HEK293 (cell line): Measurements from ENCODE around the gene TEAD3.
A peak's percentile ranks its signal among the peaks of the same experiment; 100 is the strongest.

ENCODE experiments used
- AEBP2 ChIP-seq: fragments of 450-650 bp; formaldehyde crosslinking; IDR thresholded peaks from 2 replicates; pipeline ENCODE4 v1.5.1; 2016; ENCODE audit warnings: missing biosample characterization, missing genetic modification characterization, borderline replicate concordance
- BCL11A ChIP-seq: fragments of 450-650 bp; formaldehyde crosslinking; IDR thresholded peaks from 2 replicates; pipeline ENCODE4 v1.5.1; 2016; ENCODE audit warnings: low read depth, missing biosample characterization, missing genetic modification characterization
- FEZF1 ChIP-seq: fragments of 450-650 bp; formaldehyde crosslinking; IDR thresholded peaks from 2 replicates; pipeline ENCODE4 v1.5.1; 2016; ENCODE audit warnings: missing biosample characterization, missing genetic modification characterization
- GFI1B ChIP-seq: fragments of 450-650 bp; formaldehyde crosslinking; IDR thresholded peaks from 2 replicates; pipeline ENCODE4 v1.5.1; 2016; ENCODE audit warnings: missing biosample characterization, missing genetic modification characterization
- GLI4 ChIP-seq: fragments of 450-650 bp; formaldehyde crosslinking; IDR thresholded peaks from 2 replicates; pipeline ENCODE4 v1.5.1; 2016; ENCODE audit warnings: missing biosample characterization, missing genetic modification characterization
- HOXC10 ChIP-seq: sonication (generic); formaldehyde crosslinking; IDR thresholded peaks from 2 replicates; pipeline ENCODE4 v1.8.1; 2023; ENCODE audit warnings: mild to moderate bottlenecking, missing genetic modification reagents
- KLF1 ChIP-seq: fragments of 450-650 bp; formaldehyde crosslinking; IDR thresholded peaks from 2 replicates; pipeline ENCODE4 v1.5.1; 2016; ENCODE audit warnings: missing biosample characterization, missing genetic modification characterization
- REPIN1 ChIP-seq: fragments of 450-650 bp; formaldehyde crosslinking; IDR thresholded peaks from 2 replicates; pipeline ENCODE4 v1.5.1; 2017; ENCODE audit warnings: missing biosample characterization, missing genetic modification characterization, low read depth
- SCRT2 ChIP-seq: fragments of 450-650 bp; formaldehyde crosslinking; IDR thresholded peaks from 2 replicates; pipeline ENCODE4 v1.5.1; 2016; ENCODE audit warnings: missing biosample characterization, missing genetic modification characterization
- SETDB1 ChIP-seq: IDR thresholded peaks from one replicate; pipeline ENCODE4 v1.6.1; 2017; ENCODE audit warnings: mild to moderate bottlenecking, low read length, moderate library complexity, mixed read lengths; ENCODE audit not compliant: insufficient read length
- WT1 ChIP-seq: fragments of 450-650 bp; formaldehyde crosslinking; IDR thresholded peaks from 2 replicates; pipeline ENCODE4 v1.5.1; 2016; ENCODE audit warnings: missing biosample characterization, missing genetic modification characterization
- ZBTB11 ChIP-seq: fragments of 450-650 bp; formaldehyde crosslinking; conservative IDR thresholded peaks from 2 replicates; pipeline ENCODE4 v1.5.1; 2016; ENCODE audit warnings: low read depth, missing biosample characterization, missing genetic modification characterization
- ZBTB49 ChIP-seq: fragments of 450-650 bp; formaldehyde crosslinking; IDR thresholded peaks from 2 replicates; pipeline ENCODE4 v1.5.1; 2016; ENCODE audit warnings: missing biosample characterization, missing genetic modification characterization, low read depth
- ZFP3 ChIP-seq: fragments of 450-650 bp; formaldehyde crosslinking; IDR thresholded peaks from 2 replicates; pipeline ENCODE4 v1.5.1; 2016; ENCODE audit warnings: low read depth, missing biosample characterization, missing genetic modification characterization
- ZFP37 ChIP-seq: fragments of 450-650 bp; formaldehyde crosslinking; IDR thresholded peaks from 2 replicates; pipeline ENCODE4 v1.5.1; 2016; ENCODE audit warnings: missing biosample characterization, missing genetic modification characterization
- ZNF140 ChIP-seq: fragments of 450-650 bp; formaldehyde crosslinking; IDR thresholded peaks from 2 replicates; pipeline ENCODE4 v1.5.1; 2016; ENCODE audit warnings: missing biosample characterization, missing genetic modification characterization
- ZNF221 ChIP-seq: fragments of 450-650 bp; formaldehyde crosslinking; IDR thresholded peaks from 2 replicates; pipeline ENCODE4 v1.5.1; 2017; ENCODE audit warnings: missing biosample characterization, missing genetic modification characterization, borderline replicate concordance
- ZNF311 ChIP-seq: fragments of 450-650 bp; formaldehyde crosslinking; IDR thresholded peaks from 2 replicates; pipeline ENCODE4 v1.5.1; 2017; ENCODE audit warnings: missing biosample characterization, missing genetic modification characterization, borderline replicate concordance
- ZNF48 ChIP-seq: fragments of 450-650 bp; formaldehyde crosslinking; IDR thresholded peaks from 2 replicates; pipeline ENCODE4 v1.5.1; 2016; ENCODE audit warnings: missing biosample characterization, missing genetic modification characterization
- ZNF521 ChIP-seq: fragments of 450-650 bp; formaldehyde crosslinking; IDR thresholded peaks from 2 replicates; pipeline ENCODE4 v1.5.1; 2017; ENCODE audit warnings: missing biosample characterization, mild to moderate bottlenecking, missing genetic modification characterization
- ZNF571 ChIP-seq: fragments of 450-650 bp; formaldehyde crosslinking; IDR thresholded peaks from 2 replicates; pipeline ENCODE4 v1.5.0; 2017; ENCODE audit warnings: missing biosample characterization, missing genetic modification characterization
- ZNF76 ChIP-seq: fragments of 450-650 bp; formaldehyde crosslinking; IDR thresholded peaks from 2 replicates; pipeline ENCODE4; 2016; ENCODE audit warnings: low read depth, missing biosample characterization, missing genetic modification characterization, borderline replicate concordance
- ZNF776 ChIP-seq: fragments of 450-650 bp; formaldehyde crosslinking; IDR thresholded peaks from 2 replicates; pipeline ENCODE4 v1.5.0; 2017; ENCODE audit warnings: missing biosample characterization, missing genetic modification characterization, borderline replicate concordance
- TF ChIP-seq, protein P1 (sequence below): fragments of 450-650 bp; IDR thresholded peaks from 2 replicates; pipeline ENCODE4 v1.5.1; 2018; ENCODE audit warnings: missing biosample characterization, mild to moderate bottlenecking, missing genetic modification characterization
- TF ChIP-seq, protein P2 (sequence below): fragments of 450-650 bp; formaldehyde crosslinking; IDR thresholded peaks from 2 replicates; pipeline ENCODE4 v1.5.1; 2017; ENCODE audit warnings: missing biosample characterization, missing genetic modification characterization
- TF ChIP-seq, protein P3 (sequence below): fragments of 450-650 bp; formaldehyde crosslinking; IDR thresholded peaks from 2 replicates; pipeline ENCODE4 v1.5.1; 2016; ENCODE audit warnings: missing biosample characterization, missing genetic modification characterization

Gene TEAD3

GRCh38 chr6:35468181-35468979 is 28.5 kb downstream of the TEAD3 start, which contains the start of gene RPL10A (continued):
- TF ChIP-seq ZNF76 (tag by site-specific recombination) (peak; percentile 77; the same call in 1 of the 2 replicates), ZNF140 (tag by site-specific recombination) (no peak), SETDB1 (no peak), HOXC10 (no peak), ZBTB11 (peak; percentile 54), ZNF221 (0 out of 2 replicates have a peak, but pooled peaks have one; percentile 65), ZFP37 (tag by site-specific recombination) (peak; percentile 97), REPIN1 (peak; percentile 41), KLF1 (peak; percentile 35; the same call in 1 of the 2 replicates), AEBP2 (no peak), ZNF521 (no peak), ZNF571 (no peak), ZNF311 (tag by site-specific recombination) (no peak), GLI4 (tag by site-specific recombination) (peak; percentile 64; the same call in 1 of the 2 replicates), BCL11A (tag by site-specific recombination) (no peak), WT1 (tag by site-specific recombination) (peak; percentile 65), ZNF48 (no peak), ZBTB49 (tag by site-specific recombination) (no peak), SCRT2 (tag by site-specific recombination) (peak; percentile 40), FEZF1 (tag by site-specific recombination) (no peak; the same call in 1 of the 2 replicates), GFI1B (tag by site-specific recombination) (0 out of 2 replicates have a peak, but pooled peaks have one; percentile 39), ZFP3 (tag by site-specific recombination) (no peak), ZNF776 (tag by site-specific recombination) (peak; percentile 70; the same call in 1 of the 2 replicates)
- TF ChIP-seq, protein P1, sequence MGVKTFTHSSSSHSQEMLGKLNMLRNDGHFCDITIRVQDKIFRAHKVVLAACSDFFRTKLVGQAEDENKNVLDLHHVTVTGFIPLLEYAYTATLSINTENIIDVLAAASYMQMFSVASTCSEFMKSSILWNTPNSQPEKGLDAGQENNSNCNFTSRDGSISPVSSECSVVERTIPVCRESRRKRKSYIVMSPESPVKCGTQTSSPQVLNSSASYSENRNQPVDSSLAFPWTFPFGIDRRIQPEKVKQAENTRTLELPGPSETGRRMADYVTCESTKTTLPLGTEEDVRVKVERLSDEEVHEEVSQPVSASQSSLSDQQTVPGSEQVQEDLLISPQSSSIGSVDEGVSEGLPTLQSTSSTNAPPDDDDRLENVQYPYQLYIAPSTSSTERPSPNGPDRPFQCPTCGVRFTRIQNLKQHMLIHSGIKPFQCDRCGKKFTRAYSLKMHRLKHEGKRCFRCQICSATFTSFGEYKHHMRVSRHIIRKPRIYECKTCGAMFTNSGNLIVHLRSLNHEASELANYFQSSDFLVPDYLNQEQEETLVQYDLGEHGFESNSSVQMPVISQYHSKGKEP (tag by site-specific recombination): peak; percentile 58; the same call in 1 of the 2 replicates
- TF ChIP-seq, protein P2, sequence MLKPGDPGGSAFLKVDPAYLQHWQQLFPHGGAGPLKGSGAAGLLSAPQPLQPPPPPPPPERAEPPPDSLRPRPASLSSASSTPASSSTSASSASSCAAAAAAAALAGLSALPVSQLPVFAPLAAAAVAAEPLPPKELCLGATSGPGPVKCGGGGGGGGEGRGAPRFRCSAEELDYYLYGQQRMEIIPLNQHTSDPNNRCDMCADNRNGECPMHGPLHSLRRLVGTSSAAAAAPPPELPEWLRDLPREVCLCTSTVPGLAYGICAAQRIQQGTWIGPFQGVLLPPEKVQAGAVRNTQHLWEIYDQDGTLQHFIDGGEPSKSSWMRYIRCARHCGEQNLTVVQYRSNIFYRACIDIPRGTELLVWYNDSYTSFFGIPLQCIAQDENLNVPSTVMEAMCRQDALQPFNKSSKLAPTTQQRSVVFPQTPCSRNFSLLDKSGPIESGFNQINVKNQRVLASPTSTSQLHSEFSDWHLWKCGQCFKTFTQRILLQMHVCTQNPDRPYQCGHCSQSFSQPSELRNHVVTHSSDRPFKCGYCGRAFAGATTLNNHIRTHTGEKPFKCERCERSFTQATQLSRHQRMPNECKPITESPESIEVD (tag by site-specific recombination): no peak
- TF ChIP-seq, protein P3, sequence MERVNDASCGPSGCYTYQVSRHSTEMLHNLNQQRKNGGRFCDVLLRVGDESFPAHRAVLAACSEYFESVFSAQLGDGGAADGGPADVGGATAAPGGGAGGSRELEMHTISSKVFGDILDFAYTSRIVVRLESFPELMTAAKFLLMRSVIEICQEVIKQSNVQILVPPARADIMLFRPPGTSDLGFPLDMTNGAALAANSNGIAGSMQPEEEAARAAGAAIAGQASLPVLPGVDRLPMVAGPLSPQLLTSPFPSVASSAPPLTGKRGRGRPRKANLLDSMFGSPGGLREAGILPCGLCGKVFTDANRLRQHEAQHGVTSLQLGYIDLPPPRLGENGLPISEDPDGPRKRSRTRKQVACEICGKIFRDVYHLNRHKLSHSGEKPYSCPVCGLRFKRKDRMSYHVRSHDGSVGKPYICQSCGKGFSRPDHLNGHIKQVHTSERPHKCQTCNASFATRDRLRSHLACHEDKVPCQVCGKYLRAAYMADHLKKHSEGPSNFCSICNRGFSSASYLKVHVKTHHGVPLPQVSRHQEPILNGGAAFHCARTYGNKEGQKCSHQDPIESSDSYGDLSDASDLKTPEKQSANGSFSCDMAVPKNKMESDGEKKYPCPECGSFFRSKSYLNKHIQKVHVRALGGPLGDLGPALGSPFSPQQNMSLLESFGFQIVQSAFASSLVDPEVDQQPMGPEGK: peak; percentile 88
